Neuron (in vitro differentiated cells): ENCODE results near the gene MUC5AC.
"Not testable (repeated sequence)": the region's sequence is repeated elsewhere in the genome, so short reads cannot be mapped to it uniquely, and the experiment has no call there.

Experiments used
- H2AFZ ChIP-seq: one replicate; pipeline ENCODE4 v1.6.1; 2013; ENCODE audit warnings: low read depth, mild to moderate bottlenecking, inconsistent platforms, low read length, moderate library complexity
- H3K27me3 ChIP-seq: one replicate; pipeline ENCODE4 v1.6.1; 2013; ENCODE audit warnings: low read length; ENCODE audit not compliant: insufficient read depth
- H3K36me3 ChIP-seq: one replicate; pipeline ENCODE4 v1.6.1; 2013; ENCODE audit warnings: low read length; ENCODE audit not compliant: insufficient read depth
- H3K4me1 ChIP-seq: one replicate; pipeline ENCODE4 v1.6.1; 2013; ENCODE audit warnings: low read length; ENCODE audit not compliant: insufficient read depth
- H3K4me3 ChIP-seq: 2 replicates; pipeline ENCODE4 v1.5.1; 2013; ENCODE audit warnings: mild to moderate bottlenecking, low read length, moderate library complexity
- H3K9me3 ChIP-seq: one replicate; pipeline ENCODE4 v1.6.1; 2013; ENCODE audit warnings: low read length

The MUC5AC gene

GRCh38 chr11:1157645-1158591 lies at the start of gene MUC5AC:
Gene MUC5AC (plus strand): TSS chr11:1157953. CDS start chr11:1158000, 47 bp downstream.
- Histone ChIP-seq H3K36me3 (no peaks in the 10 kb centered on the region), H2AFZ (no peak within 1 kb of the TSS), H3K27me3 (peaks cover 4% of the 10 kb centered on the region), H3K4me1 (no peaks in the 10 kb centered on the region), H3K9me3 (no peaks in the 10 kb centered on the region), H3K4me3 (no peak within 1 kb of the TSS)

- Histone ChIP-seq H3K9me3 (no peaks in the 10 kb centered on the region), H3K4me3 (no peak overlapping the region), H2AFZ (no peak overlapping the region), H3K4me1 (no peaks in the 10 kb centered on the region), H3K36me3 (no peaks in the 10 kb centered on the region), H3K27me3 (no peaks in the 10 kb centered on the region)
Observed at GRCh38 chr11:1108246-1108900, 49.4 kb upstream of the MUC5AC start.

GRCh38 chr11:1109101-1109917 lies 48.4 kb upstream of the MUC5AC start:
- Histone ChIP-seq H2AFZ (no peak overlapping the region), H3K36me3 (no peaks in the 10 kb centered on the region)

GRCh38 chr11:1109918-1110705 lies 47.6 kb upstream of the MUC5AC start:
- Histone ChIP-seq H3K9me3 (no peaks in the 10 kb centered on the region), H3K27me3 (no peaks in the 10 kb centered on the region), H3K4me1 (no peaks in the 10 kb centered on the region), H3K36me3 (no peaks in the 10 kb centered on the region), H3K4me3 (no peak overlapping the region), H2AFZ (no peak overlapping the region)

More at GRCh38 chr11:1109101-1109917, 48.4 kb upstream of the MUC5AC start:
- H3K9me3 ChIP-seq, result no peaks in the 10 kb centered on the region
- no peaks in the 10 kb centered on the region for H3K27me3 ChIP-seq
- no peak overlapping the region for H3K4me3 ChIP-seq
- H3K4me1 ChIP-seq, result no peaks in the 10 kb centered on the region

GRCh38 chr11:1111545-1112212 lies 46.1 kb upstream of the MUC5AC start:
- Histone ChIP-seq H3K9me3 (no peaks in the 10 kb centered on the region), H3K27me3 (peaks cover 2% of the 10 kb centered on the region), H3K4me1 (no peaks in the 10 kb centered on the region), H3K36me3 (no peaks in the 10 kb centered on the region), H3K4me3 (no peak overlapping the region), H2AFZ (no peak overlapping the region)

- H2AFZ ChIP-seq, result no peak overlapping the region
- no peak overlapping the region for H3K4me3 ChIP-seq
- no peaks in the 10 kb centered on the region for H3K36me3 ChIP-seq
- H3K9me3 ChIP-seq, result no peaks in the 10 kb centered on the region
- H3K27me3 ChIP-seq, result peaks cover 7% of the 10 kb centered on the region
- no peaks in the 10 kb centered on the region for H3K4me1 ChIP-seq
Observed at GRCh38 chr11:1112351-1113191, 45.2 kb upstream of the MUC5AC start.

- Histone ChIP-seq H3K36me3 (no peaks in the 10 kb centered on the region), H3K27me3 (peaks cover 7% of the 10 kb centered on the region), H3K4me1 (no peaks in the 10 kb centered on the region), H3K9me3 (no peaks in the 10 kb centered on the region), H2AFZ (no peak overlapping the region), H3K4me3 (no peak overlapping the region)
Observed at GRCh38 chr11:1113405-1114201, 44.1 kb upstream of the MUC5AC start.

- H3K36me3 ChIP-seq, H3K9me3 ChIP-seq, H3K27me3 ChIP-seq, H2AFZ ChIP-seq, H3K4me1 ChIP-seq, H3K4me3 ChIP-seq: not testable (repeated sequence)
Observed at GRCh38 chr11:1115292-1115691, 42.5 kb upstream of the MUC5AC start.

- Histone ChIP-seq H3K4me3 (no peak overlapping the region), H3K36me3 (no peaks in the 10 kb centered on the region)
Observed at GRCh38 chr11:1116104-1116503, 41.6 kb upstream of the MUC5AC start.

GRCh38 chr11:1116666-1117390 lies 40.9 kb upstream of the MUC5AC start:
- no peaks in the 10 kb centered on the region for H3K9me3 ChIP-seq
- no peaks in the 10 kb centered on the region for H3K36me3 ChIP-seq
- H3K27me3 ChIP-seq, result peaks cover 7% of the 10 kb centered on the region
- H2AFZ ChIP-seq, result no peak overlapping the region
- H3K4me1 ChIP-seq, result no peaks in the 10 kb centered on the region
- no peak overlapping the region for H3K4me3 ChIP-seq

More at GRCh38 chr11:1116104-1116503, 41.6 kb upstream of the MUC5AC start:
- H3K27me3 ChIP-seq, result peaks cover 7% of the 10 kb centered on the region
- H3K4me1 ChIP-seq, result no peaks in the 10 kb centered on the region
- H3K9me3 ChIP-seq, result no peaks in the 10 kb centered on the region
- no peak overlapping the region for H2AFZ ChIP-seq
